ENCODE results near the gene CFAP45.

DNA sequence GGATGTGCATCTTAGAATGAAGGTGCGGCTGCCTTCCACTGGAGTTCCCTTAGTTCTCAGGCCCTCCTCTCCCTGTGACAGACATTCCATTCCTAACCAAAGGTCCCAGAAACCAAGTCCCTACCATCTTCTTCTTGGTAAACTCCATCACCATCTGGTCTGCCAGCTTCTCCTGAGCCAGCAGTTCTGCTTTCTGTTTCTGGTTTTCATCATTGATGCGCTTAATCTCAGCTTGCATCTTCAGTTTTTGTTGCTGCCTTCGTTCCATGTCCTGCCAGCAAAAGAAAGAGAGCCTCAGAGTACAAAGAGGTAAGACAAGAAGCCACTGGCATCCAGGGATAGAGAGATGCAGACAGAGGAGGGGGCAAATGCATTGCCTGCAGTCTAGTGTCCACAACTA lies 19.5 kb downstream of the CFAP45 start:
- TF ChIP-seq, protein P1, sequence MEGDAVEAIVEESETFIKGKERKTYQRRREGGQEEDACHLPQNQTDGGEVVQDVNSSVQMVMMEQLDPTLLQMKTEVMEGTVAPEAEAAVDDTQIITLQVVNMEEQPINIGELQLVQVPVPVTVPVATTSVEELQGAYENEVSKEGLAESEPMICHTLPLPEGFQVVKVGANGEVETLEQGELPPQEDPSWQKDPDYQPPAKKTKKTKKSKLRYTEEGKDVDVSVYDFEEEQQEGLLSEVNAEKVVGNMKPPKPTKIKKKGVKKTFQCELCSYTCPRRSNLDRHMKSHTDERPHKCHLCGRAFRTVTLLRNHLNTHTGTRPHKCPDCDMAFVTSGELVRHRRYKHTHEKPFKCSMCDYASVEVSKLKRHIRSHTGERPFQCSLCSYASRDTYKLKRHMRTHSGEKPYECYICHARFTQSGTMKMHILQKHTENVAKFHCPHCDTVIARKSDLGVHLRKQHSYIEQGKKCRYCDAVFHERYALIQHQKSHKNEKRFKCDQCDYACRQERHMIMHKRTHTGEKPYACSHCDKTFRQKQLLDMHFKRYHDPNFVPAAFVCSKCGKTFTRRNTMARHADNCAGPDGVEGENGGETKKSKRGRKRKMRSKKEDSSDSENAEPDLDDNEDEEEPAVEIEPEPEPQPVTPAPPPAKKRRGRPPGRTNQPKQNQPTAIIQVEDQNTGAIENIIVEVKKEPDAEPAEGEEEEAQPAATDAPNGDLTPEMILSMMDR (IDR thresholded peaks at IDR 0.05) = no peak
- no peak for TF ChIP-seq TEAD4 (CRISPR knock-in tag; IDR thresholded peaks at IDR 0.05)
- no peak for TF ChIP-seq CREB1 (CRISPR knock-in tag; IDR thresholded peaks at IDR 0.05)
- TF ChIP-seq, protein P2, sequence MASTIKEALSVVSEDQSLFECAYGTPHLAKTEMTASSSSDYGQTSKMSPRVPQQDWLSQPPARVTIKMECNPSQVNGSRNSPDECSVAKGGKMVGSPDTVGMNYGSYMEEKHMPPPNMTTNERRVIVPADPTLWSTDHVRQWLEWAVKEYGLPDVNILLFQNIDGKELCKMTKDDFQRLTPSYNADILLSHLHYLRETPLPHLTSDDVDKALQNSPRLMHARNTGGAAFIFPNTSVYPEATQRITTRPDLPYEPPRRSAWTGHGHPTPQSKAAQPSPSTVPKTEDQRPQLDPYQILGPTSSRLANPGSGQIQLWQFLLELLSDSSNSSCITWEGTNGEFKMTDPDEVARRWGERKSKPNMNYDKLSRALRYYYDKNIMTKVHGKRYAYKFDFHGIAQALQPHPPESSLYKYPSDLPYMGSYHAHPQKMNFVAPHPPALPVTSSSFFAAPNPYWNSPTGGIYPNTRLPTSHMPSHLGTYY (CRISPR knock-in tag; IDR thresholded peaks at IDR 0.05) = no peak
- no peak for TF ChIP-seq ATF1 (CRISPR knock-in tag; IDR thresholded peaks at IDR 0.05)
- no peak for TF ChIP-seq ELF4 (CRISPR knock-in tag; IDR thresholded peaks at IDR 0.05; ENCODE audit: low read depth)
